Liver (tissue), 3 donors: Measurements from ENCODE around the gene FNDC10.
"Not testable (repeated sequence)": the region's sequence is repeated elsewhere in the genome, so short reads cannot be mapped to it uniquely, and the experiment has no call there.

ENCODE experiments used
- EGR1 ChIP-seq, 2 donors: IDR thresholded peaks; 2 replicates each; pipeline ENCODE4 v1.6.1; 2016 to 2018; ENCODE audit warnings: antibody characterized with exemption in 2 of 2, low read depth in 2 of 2
- FOXA1 ChIP-seq: IDR thresholded peaks from 2 replicates; pipeline ENCODE4 v1.6.1; 2016; ENCODE audit warnings: antibody characterized with exemption
- GABPA ChIP-seq, 2 donors: IDR thresholded peaks in 1 of 2; conservative IDR thresholded peaks in 1 of 2; 2 replicates each; pipeline ENCODE4 v1.6.1; 2016; ENCODE audit warnings: antibody characterized with exemption in 2 of 2, mild to moderate bottlenecking in 1 of 2, moderate library complexity in 1 of 2
- HNF4A ChIP-seq, 2 donors: conservative IDR thresholded peaks; 2 replicates each; pipeline ENCODE4 v1.6.1; 2016; ENCODE audit warnings: antibody characterized with exemption in 2 of 2, mild to moderate bottlenecking in 2 of 2
- JUND ChIP-seq, 2 donors: IDR thresholded peaks; 2 replicates each; pipeline ENCODE4 v1.6.1; 2016; ENCODE audit warnings: antibody characterized with exemption in 2 of 2
- RAD21 ChIP-seq, 2 donors: IDR thresholded peaks; 2 replicates each; pipeline ENCODE4 v1.6.1; 2016; ENCODE audit warnings: antibody characterized with exemption in 2 of 2, mild to moderate bottlenecking in 2 of 2
- TAF1 ChIP-seq: conservative IDR thresholded peaks from 2 replicates; pipeline ENCODE4 v1.6.1; 2016; ENCODE audit warnings: antibody characterized with exemption, mild to moderate bottlenecking
- YY1 ChIP-seq: IDR thresholded peaks from 2 replicates; pipeline ENCODE4 v1.6.1; 2016; ENCODE audit warnings: antibody characterized with exemption, mild to moderate bottlenecking
- TF ChIP-seq, protein P1 (sequence below): fragments of 150-350 bp; IDR thresholded peaks from 2 replicates; pipeline ENCODE4 v1.5.1; 2017; ENCODE audit warnings: improper control_type of control experiment, low read depth, low read length; ENCODE audit not compliant: missing input control
- TF ChIP-seq, protein P2 (sequence below): IDR thresholded peaks from 2 replicates; pipeline ENCODE4 v1.6.1; 2016; ENCODE audit warnings: antibody characterized with exemption
- TF ChIP-seq, protein P3 (sequence below): IDR thresholded peaks from 2 replicates; pipeline ENCODE4 v1.6.1; 2016; ENCODE audit warnings: antibody characterized with exemption, mild to moderate bottlenecking
- TF ChIP-seq, protein P4 (sequence below): IDR thresholded peaks from 2 replicates; pipeline ENCODE4 v1.6.1; 2016; ENCODE audit warnings: antibody characterized with exemption
- donor health status: healthy.
- donor health status: healthy.

DNA sequence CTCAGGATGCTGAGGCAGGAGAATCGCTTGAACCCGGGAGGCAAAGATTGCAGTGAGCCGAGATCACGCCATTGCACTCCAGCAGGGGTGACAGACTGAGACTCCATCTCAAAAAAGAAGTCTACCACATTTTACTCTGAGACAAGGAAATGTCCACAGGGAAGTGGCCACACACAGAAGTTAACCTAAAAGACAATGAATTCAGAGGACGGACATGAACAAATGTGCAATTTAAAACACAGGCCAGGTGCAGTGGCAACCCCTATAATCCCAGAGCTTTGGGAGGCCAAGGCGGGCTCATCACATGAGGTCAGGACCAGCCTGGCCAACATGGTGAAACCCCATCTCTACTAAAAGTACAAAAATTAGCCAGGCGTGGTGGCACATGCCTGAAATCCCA lies 42.2 kb downstream of the FNDC10 start:
- TF ChIP-seq, protein P1, sequence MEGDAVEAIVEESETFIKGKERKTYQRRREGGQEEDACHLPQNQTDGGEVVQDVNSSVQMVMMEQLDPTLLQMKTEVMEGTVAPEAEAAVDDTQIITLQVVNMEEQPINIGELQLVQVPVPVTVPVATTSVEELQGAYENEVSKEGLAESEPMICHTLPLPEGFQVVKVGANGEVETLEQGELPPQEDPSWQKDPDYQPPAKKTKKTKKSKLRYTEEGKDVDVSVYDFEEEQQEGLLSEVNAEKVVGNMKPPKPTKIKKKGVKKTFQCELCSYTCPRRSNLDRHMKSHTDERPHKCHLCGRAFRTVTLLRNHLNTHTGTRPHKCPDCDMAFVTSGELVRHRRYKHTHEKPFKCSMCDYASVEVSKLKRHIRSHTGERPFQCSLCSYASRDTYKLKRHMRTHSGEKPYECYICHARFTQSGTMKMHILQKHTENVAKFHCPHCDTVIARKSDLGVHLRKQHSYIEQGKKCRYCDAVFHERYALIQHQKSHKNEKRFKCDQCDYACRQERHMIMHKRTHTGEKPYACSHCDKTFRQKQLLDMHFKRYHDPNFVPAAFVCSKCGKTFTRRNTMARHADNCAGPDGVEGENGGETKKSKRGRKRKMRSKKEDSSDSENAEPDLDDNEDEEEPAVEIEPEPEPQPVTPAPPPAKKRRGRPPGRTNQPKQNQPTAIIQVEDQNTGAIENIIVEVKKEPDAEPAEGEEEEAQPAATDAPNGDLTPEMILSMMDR: not testable (repeated sequence)
- not testable (repeated sequence) for TF ChIP-seq RAD21 (IDR thresholded peaks at IDR 0.05); YY1; GABPA (IDR thresholded peaks at IDR 0.05 in 1 of 2, conservative IDR thresholded peaks at IDR 0.05 in 1 of 2); FOXA1; TAF1; JUND (IDR thresholded peaks at IDR 0.05); EGR1 (IDR thresholded peaks at IDR 0.05; ENCODE audit: low read depth in 2 of 2); HNF4A (conservative IDR thresholded peaks at IDR 0.05)
- TF ChIP-seq, protein P2, sequence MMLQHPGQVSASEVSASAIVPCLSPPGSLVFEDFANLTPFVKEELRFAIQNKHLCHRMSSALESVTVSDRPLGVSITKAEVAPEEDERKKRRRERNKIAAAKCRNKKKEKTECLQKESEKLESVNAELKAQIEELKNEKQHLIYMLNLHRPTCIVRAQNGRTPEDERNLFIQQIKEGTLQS: not testable (repeated sequence)
- TF ChIP-seq, protein P3, sequence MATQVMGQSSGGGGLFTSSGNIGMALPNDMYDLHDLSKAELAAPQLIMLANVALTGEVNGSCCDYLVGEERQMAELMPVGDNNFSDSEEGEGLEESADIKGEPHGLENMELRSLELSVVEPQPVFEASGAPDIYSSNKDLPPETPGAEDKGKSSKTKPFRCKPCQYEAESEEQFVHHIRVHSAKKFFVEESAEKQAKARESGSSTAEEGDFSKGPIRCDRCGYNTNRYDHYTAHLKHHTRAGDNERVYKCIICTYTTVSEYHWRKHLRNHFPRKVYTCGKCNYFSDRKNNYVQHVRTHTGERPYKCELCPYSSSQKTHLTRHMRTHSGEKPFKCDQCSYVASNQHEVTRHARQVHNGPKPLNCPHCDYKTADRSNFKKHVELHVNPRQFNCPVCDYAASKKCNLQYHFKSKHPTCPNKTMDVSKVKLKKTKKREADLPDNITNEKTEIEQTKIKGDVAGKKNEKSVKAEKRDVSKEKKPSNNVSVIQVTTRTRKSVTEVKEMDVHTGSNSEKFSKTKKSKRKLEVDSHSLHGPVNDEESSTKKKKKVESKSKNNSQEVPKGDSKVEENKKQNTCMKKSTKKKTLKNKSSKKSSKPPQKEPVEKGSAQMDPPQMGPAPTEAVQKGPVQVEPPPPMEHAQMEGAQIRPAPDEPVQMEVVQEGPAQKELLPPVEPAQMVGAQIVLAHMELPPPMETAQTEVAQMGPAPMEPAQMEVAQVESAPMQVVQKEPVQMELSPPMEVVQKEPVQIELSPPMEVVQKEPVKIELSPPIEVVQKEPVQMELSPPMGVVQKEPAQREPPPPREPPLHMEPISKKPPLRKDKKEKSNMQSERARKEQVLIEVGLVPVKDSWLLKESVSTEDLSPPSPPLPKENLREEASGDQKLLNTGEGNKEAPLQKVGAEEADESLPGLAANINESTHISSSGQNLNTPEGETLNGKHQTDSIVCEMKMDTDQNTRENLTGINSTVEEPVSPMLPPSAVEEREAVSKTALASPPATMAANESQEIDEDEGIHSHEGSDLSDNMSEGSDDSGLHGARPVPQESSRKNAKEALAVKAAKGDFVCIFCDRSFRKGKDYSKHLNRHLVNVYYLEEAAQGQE: not testable (repeated sequence)
- TF ChIP-seq, protein P4, sequence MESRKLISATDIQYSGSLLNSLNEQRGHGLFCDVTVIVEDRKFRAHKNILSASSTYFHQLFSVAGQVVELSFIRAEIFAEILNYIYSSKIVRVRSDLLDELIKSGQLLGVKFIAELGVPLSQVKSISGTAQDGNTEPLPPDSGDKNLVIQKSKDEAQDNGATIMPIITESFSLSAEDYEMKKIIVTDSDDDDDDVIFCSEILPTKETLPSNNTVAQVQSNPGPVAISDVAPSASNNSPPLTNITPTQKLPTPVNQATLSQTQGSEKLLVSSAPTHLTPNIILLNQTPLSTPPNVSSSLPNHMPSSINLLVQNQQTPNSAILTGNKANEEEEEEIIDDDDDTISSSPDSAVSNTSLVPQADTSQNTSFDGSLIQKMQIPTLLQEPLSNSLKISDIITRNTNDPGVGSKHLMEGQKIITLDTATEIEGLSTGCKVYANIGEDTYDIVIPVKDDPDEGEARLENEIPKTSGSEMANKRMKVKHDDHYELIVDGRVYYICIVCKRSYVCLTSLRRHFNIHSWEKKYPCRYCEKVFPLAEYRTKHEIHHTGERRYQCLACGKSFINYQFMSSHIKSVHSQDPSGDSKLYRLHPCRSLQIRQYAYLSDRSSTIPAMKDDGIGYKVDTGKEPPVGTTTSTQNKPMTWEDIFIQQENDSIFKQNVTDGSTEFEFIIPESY: not testable (repeated sequence)
